Choroid plexus epithelial cell (primary cell): ENCODE results near the gene MAP1B.

Experiments used
- DNase-seq: peaks from one replicate; pipeline ENCODE4 v3.0.0-alpha.2; 2010; ENCODE audit warnings: low read depth
- H3K4me3 ChIP-seq: 2 replicates; pipeline ENCODE4 v1.5.1; 2011; ENCODE audit warnings: low read depth, mild to moderate bottlenecking, control low read depth, low read length, moderate library complexity
- TF ChIP-seq, protein P1 (sequence below): conservative IDR thresholded peaks from 2 replicates; pipeline ENCODE4 v1.5.1; 2011; ENCODE audit warnings: low read depth, mild to moderate bottlenecking, control low read depth, inconsistent platforms, low read length, moderate library complexity

The MAP1B gene

DNA sequence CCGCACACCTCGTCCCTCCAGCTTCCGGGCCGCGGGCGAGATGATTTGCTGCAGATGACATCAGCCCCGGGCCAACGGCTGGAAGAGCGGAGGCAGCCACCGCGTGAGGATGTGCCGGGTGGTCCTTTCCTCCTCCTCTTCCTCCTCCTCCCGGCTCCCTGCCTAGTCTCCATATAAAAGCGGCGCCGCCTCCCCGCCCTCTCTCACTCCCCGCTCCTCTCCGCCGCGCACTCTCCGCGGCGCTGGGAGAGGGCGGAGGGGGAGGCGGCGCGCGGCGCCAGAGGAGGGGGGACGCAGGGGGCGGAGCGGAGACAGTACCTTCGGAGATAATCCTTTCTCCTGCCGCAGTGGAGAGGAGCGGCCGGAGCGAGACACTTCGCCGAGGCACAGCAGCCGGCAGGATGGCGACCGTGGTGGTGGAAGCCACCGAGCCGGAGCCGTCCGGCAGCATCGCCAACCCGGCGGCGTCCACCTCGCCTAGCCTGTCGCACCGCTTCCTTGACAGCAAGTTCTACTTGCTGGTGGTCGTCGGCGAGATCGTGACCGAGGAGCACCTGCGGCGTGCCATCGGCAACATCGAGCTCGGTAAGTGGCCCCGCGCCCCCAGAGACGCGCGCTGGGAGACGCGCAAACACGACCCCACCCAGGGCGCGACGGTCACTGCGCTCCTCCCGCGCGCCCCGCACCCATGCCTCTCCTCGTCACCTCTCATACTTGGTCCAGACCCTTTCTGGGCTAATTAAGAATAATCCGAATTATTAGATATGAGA lies at the start of gene MAP1B:
TSS of gene MAP1B (plus strand) at position 345 of the 770 bp plus-strand sequence. CDS start at position 402, 57 bp downstream.
- DNase-seq, result peak; percentile 64
- H3K4me3 ChIP-seq, result peak within 1 kb of the TSS; percentile 82

DNA sequence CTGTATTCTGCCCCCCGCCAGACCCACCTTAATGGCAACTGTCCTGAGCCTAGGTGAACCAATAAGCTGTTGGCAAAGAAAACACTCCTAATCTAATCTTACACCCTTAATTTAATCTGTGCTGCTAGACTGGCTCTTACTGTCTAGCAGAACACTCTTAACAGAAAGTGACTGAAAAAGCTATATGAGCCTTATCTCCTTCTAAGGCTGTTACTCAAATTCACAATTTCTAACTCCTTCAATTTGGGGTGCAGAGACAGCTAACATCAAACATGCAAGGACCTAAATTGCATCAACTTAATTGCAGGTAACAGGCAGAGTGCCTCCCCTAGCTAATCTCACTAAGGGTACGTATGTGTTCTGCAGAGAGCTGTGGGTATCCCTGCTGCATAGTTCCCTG lies 49.5 kb upstream of the MAP1B start:
- H3K4me3 ChIP-seq, result no peak overlapping the region
- TF ChIP-seq, protein P1, sequence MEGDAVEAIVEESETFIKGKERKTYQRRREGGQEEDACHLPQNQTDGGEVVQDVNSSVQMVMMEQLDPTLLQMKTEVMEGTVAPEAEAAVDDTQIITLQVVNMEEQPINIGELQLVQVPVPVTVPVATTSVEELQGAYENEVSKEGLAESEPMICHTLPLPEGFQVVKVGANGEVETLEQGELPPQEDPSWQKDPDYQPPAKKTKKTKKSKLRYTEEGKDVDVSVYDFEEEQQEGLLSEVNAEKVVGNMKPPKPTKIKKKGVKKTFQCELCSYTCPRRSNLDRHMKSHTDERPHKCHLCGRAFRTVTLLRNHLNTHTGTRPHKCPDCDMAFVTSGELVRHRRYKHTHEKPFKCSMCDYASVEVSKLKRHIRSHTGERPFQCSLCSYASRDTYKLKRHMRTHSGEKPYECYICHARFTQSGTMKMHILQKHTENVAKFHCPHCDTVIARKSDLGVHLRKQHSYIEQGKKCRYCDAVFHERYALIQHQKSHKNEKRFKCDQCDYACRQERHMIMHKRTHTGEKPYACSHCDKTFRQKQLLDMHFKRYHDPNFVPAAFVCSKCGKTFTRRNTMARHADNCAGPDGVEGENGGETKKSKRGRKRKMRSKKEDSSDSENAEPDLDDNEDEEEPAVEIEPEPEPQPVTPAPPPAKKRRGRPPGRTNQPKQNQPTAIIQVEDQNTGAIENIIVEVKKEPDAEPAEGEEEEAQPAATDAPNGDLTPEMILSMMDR, result no peak
- DNase-seq, result no peak

More for the DNA sequence above, at the start of gene MAP1B:
- TF ChIP-seq, protein P1, result no peak

DNA sequence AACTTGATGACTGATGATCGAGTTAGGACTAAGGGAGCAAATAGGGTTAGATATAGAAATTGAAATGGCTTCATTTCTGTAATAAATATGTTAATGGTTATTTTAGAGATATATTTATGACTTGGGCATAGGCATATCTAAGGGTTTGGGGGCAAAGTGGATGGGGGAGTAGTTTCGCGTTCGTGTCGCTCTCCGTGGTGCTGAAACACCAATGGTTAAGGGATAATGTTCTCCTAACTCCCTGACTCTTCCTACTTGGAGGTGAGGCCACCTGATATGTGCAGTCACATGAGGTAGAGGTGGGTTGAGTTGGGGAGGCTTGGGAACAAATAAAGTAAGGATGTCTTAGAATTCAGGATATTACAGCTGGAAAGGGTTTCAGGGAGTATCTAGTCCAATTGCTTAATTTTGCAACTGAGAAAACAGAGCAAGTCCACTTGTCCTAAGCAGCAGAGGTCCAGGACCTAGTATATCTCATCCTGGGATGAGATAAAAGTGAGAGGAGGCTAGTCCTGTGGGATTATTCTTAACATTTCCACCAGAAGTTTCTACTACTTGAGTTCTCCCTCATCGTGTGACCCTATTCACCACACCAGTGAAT lies 44.0 kb upstream of the MAP1B start:
- TF ChIP-seq, protein P1, result no peak
- peak; percentile 36 for DNase-seq
- H3K4me3 ChIP-seq, result no peak overlapping the region

GRCh38 chr5:72064801-72065570 lies 42.3 kb upstream of the MAP1B start:
- TF ChIP-seq, protein P1, result no peak
- no peak for DNase-seq
- no peak overlapping the region for H3K4me3 ChIP-seq

GRCh38 chr5:72065751-72066255 lies 41.5 kb upstream of the MAP1B start:
- peak; percentile 75 for DNase-seq
- no peak overlapping the region for H3K4me3 ChIP-seq

DNA sequence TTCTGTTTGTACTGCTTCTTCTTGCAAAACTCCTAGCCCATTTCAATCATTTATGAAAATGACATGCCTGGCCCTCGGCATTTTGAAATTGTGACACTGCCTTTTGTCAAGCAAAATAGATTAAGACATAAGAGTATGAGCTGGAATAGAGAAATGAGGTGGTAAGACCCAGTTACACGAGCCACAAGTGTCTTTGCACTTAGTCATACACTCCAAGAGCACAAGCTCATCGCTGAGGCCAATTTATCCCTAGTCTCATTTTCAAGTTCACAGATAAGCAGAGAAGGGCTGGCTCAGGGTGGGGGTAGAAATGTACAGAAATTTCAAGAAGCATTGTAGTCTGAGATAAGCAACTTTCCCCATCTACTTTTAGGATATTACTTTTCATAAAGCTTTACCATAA lies 40.6 kb upstream of the MAP1B start:
- H3K4me3 ChIP-seq, result no peak overlapping the region
- TF ChIP-seq, protein P1, result no peak
- DNase-seq, result peak; percentile 84

More at GRCh38 chr5:72065751-72066255, 41.5 kb upstream of the MAP1B start:
- TF ChIP-seq, protein P1, result no peak
